Measurements from ENCODE around the gene WDPCP.
"Not testable (repeated sequence)": the region's sequence is repeated elsewhere in the genome, so short reads cannot be mapped to it uniquely, and the experiment has no call there.

WDPCP gene

DNA sequence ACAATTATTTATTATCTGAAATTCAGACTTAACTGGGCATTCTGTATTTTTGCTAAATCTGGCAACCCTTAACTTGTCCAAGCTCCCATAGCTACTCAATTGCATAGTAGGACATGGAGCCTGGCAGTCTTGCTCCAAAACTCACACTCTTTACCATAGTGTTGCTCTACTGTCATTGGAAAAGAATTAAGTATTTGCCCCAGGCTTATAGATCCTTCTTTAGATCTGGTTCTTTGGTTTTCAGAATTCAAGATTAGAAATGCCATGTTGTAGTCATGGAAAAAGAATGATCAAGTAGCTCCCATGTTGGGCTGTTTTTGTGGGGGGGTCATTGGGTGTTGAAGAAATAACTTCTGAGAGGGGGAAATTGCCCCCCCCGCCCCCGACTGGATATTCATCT is 240.9 kb downstream of the WDPCP start:
- DNase-seq (ENCODE audit: low spot score): no peak

DNA sequence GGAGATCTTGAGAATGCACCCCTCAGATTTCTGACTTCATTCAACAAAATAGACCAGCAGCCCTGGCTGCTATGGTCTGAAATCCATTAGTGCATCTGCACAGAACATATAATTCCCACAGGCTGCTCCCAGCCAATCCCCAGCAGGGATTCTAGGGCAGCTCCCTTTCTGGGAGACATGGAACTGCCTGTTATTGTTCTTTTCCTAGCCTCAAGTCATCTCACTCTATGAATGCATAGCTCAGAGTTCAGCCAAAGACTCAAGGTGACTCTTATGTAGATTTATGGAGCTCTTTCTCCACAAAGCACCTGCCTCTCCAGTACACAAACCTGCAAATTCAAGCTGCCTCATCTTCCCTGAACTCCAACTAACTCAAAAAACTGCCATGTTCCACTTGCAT is 241.9 kb downstream of the WDPCP start:
- no peak for DNase-seq (ENCODE audit: low spot score)

DNA sequence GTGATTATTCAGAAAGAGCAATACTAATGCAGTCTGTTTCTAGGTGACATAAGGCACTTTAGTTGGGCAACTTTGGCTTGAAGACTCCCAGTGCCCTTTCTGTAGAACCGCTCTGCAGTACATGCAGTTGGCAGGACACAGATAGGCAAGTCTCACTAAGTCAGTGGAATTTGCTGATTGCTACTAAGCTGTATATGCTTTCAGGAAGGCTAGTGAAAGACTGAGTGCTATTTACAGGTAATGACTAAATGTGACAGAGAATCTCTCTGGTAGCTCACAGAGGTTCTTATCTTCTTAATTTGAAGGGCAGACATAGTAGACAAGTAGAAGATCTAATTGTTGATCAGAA is 243.0 kb downstream of the WDPCP start:
- DNase-seq (ENCODE audit: low spot score): no peak

DNA sequence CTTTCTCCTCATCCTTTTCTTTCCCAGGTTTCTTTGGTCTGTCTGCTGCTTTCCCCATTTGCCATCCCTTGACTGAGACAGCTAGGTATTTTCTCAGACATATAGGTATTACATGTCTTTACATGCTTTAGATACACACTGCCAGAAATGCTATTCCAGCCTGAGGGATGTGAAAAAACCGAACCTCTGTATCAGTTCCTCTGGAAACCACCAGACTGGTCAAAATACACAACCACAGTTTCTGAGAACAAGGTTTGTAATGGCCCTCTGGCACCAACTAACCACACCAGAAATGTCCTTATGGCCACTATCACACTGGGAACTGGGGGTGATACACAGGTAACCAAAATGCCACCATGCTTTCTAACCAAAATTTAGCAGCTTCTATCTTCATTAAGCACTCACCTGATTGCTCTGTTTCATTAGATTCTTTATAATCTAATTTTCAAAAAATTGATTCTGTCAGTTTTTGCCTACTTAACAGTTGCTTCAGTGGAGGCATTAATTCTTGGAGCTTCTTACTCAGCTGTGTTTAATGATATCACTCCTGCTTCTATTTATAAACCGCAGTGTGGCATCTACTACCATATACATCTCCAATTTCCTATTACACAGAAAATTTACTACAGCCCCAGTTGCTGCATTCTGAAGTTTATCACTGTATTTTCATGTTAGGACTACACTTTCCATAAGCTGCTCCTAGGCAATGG is 243.5 kb downstream of the WDPCP start:
- no peak for DNase-seq (ENCODE audit: low spot score)

DNA sequence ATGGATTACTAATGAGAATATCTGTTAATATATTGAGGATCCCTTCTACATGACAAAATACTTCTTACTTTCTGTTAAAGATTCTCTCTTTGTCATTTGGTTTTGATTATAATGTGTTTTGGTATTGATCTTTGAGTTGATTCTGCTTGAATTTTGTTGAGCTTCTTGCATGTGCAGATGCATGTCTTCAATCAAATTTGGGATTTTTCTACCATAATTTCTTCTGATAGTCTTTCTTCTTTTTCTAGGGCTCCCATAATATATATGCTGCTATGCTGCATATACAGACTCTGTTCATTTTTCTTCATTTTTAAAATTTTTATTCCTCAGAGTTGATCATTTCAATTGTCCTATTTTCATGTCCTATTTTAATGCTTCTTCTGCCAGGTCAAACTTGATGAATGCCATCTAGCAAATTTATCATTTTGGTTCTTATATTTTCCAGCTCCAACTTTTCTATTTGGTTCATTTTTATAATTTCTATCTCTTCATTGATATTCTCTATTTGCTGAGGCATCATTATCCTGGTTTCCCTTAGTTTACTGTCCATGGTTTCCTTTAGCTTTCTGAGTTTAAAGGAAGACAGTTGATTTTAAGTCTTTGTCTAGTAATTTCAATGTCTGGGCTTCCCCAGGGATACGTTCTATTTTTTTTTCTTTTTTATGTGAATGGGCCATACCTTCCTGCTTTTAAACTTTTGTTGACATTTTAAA is 244.7 kb downstream of the WDPCP start:
- DNase-seq (ENCODE audit: low spot score): no peak

DNA sequence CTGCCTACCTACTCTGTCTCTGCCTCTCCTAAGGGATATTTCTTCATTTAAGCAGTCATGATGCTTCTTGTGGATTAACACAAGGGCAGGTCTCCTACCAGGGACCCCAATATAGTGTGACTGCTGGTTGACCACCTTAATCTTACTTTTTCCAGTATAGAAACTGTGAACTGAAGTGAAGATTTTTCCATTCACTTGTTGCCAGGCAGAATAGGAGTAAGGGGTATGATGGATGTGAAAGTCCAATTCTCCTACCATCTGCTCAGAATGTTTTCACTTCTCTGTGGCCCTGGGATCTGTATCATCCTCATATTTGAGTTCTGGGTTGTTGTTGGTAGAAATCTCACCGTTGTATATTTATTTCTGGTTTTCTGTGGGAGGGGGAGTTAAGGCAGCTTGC is 247.8 kb downstream of the WDPCP start:
- no peak for DNase-seq (ENCODE audit: low spot score)

DNA sequence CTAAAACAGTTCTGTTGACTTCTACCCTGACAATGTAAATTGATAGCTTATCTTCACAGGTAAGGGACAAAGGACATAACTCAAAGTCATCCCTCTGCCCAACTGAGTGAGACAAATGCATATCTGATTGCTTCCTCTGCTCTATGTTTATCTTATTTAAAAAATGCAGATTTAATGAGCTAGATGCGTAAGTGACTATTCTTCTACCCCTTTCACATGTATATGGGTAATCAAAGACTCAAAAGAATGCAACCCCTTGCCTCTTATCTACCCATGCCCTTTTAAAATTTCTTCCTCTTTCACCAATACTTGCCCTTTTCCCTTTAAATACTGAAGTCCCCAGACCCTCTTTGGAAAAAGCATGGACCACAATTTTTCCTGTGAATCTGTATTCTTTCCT is 253.4 kb downstream of the WDPCP start:
- no peak for DNase-seq (ENCODE audit: low spot score)

DNA sequence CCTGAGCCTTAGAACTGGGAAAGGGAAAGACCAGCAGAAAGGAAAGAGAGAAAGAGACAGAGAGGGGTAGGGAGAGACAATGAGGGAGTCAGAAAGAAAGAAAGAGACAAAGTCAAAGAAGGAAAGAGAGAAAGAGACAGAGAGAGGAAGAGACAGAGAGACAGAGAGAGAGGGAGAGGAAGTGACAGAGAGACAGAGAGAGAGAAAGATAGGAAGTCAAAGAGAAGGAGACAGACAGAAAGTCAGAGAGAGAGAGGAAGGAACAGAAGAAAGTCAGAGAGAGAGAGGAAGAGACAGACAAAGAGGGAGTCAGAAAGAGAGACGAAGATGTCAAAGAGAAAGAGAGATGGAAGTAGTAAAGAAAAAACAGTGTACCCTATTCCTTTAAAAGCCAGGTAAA is 261.8 kb downstream of the WDPCP start:
- DNase-seq (ENCODE audit: low spot score): no peak

DNA sequence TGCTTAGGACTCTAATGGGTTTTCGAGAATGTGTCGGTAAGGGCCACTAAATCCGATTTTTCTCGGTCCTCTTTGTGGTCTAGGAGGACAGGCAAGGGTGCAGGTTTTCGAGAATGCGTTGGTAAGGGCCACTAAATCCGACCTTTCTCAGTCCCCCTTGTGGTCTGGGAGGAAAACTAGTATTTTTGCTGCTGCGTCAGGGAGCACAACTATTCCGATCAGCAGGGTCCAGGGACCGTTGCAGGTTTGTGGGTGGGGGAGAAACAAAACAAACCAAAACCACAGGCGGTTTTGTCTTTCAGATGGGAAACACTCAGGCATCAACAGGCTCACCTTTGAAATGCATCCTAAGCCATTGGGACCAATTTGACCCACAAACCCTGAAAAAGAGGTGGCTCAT is 264.6 kb downstream of the WDPCP start:
- not testable (repeated sequence) for DNase-seq (ENCODE audit: low spot score)

DNA sequence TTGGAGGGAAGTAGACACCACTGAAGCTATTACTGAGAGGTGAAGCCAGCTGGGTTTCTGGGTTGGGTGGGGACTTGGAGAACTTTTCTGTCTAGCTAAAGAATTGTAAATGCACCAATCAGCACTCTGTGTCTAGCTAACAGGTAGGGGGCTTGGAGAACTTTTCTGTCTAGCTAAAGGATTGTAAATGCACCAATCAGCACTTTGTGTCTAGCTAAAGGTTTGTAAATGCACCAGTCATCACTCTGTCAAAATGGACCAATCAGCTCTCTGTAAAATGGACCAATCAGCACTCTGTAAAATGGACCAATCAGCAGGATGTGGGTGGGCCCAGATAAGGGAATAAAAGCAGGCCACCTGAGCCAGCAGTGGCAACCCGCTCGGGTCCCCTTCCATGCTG is 266.3 kb downstream of the WDPCP start:
- DNase-seq (ENCODE audit: low spot score): not testable (repeated sequence)

DNA sequence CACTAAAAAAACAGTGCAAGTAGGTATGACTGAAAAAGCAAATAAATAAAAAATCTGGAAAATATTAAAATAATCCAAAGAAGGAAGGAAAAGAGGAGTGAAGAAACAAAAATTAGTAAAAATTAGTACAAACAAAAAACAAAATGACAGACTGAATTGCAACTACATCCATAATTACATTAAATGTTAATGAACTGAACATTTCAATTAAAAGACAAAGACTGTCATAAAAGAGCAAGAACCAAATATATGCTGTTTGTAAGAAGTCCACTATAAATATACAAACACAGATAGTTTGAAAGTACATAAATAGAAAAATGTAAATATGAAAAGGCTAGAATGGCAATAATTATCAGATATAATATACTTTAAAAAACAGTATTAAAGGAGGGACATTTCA is 267.6 kb downstream of the WDPCP start:
- no peak for DNase-seq (ENCODE audit: low spot score)

DNA sequence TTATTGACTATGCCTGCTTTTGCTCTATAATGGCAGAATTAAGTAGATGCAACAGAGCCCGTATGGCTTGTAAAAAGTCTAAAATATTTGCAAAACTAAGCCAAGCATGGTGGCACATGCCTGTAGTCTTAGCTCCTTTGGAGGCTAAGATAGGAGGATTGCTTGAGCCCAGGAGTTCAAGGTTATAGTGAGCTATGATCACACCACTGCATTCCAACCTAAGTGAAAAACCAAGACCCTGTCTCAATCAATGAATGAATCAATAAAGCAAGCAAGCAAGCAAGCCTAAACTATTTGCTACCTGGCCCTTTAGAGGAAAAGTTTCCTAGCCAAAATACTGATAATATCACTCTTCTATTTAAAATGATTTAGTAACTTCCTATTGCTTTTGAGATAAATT is 277.7 kb downstream of the WDPCP start:
- DNase-seq (ENCODE audit: low spot score): no peak

DNA sequence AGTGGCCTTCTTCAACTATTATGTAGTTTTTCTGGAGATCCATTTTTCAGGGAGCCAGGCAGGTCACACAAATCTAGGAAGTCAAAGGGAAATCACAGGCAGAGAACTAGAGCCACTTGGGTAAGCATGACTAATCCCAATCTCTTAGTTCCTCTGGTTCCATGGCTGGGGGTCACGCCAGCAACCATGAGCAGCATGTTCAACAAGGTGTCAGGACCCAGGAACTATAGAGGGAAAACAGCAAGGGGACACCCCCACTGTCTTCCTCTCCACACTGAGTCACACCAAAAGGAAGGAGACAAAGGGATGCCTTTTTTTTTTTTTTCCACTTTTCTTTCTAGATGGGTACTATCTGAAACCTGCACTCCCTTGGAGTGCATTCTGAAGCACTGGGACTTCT is 286.8 kb downstream of the WDPCP start:
- DNase-seq (ENCODE audit: low spot score): no peak

DNA sequence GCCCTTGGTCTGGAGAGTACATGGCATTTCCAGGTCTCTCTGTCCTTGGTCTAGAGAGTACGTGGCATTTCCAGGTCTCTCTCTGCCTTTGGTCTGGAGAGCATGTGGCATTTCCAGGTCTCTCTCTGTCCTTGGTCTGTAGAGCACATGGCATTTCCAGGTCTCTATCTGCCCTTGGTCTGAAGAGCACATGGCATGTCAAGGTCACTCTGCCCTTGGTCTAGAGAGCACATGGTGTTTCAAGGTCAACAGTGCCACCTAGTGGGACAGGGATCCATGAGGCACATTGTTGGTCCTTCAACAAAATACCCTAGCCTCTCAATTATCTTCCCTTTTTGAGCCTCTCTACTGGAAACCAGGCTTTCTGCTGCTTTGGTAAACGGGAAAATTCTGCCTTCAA is 287.4 kb downstream of the WDPCP start:
- DNase-seq (ENCODE audit: low spot score): no peak

DNA sequence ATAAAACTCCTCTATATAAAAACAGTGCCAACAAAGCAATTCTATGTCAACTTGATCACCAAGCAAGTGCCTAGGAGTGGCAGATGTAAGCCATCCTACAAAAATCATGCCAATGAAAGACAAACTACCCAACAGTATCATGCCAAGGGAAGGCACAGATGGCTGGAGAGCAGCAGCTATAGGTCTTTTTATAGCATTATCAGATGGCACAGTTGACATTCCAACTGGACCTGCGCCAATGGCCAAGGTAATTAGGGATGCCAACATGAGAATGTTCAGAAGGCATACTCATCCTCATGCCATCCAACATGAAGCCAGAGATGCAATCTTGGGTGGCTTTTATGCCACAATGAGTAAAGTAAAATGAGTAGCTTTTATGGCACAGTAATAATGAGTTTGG is 300.3 kb downstream of the WDPCP start:
- peak; percentile 71 for DNase-seq (ENCODE audit: low spot score)

DNA sequence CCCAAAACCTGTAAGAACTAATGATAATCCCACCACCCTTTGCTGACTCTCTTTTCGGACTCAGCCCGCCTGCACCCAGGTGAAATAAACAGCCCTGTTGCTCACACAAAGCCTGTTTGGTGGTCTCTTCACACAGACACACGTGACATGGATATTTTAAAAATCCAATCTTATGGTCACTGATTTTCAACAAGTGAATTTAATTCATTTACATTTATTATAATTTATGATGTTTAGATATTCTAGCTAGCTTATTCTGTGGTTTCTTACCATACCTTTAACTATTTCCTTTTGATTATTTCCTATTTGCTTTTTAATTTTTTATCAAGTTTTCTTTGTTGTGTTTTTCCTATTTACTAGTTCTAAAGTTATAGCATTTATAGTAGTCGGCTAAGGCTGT is 301.8 kb downstream of the WDPCP start:
- not testable (repeated sequence) for DNase-seq (ENCODE audit: low spot score)

DNA sequence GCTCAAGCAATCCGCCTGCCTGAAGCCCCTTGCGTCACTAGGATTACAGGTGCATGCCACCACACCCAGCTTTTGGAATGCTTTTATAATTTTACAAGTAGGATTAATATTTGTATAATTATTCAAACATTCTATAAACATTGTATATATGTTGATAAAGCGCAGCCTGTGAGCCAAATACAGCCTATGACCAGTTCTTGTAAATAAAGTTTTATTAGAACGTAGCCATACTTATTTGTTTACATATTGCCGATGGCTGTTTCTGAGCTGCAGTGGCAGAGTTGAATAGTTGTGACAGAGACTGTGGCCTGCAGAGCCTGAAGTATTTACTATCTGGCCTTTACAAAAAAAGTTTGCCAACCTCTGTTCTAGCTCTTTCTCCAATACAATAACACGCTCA is 305.0 kb downstream of the WDPCP start:
- no peak for DNase-seq (ENCODE audit: low spot score)

DNA sequence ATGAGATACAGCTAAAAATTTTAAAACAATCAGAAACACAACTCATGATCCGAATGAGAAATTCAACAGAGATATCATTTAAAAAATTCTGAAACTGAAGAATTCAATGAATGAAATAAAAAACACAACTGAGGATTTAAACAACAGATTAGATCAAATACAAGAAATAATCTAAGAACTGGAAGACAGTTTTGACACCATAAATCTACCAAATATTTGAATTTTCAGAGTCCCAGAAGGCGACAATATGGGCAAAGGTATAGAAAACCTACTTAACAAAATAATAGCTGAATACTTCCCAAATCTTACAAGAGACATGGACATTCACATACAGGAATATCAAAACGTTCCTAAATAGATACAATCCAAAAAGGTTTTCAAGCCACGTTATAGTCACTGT is 315.7 kb downstream of the WDPCP start:
- DNase-seq (ENCODE audit: low spot score): no peak

DNA sequence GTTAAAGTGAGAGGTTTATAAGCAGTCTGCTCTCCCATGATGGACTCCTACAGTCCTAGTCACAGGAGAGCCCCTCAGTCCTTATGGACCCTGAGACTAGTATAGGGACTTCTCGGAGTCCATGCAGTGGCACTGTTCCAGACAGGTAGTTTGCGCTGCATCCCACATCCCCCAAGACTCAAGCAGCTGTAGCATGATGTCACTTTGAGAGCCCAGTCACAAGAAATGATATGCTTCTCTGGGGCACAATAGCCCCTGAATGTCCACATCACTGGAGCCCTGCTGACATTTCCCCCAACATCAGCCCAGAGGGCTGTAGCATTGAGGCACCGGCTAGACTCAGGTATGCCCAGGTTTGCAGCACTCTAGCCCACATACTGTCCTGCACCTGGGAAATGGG is 317.6 kb downstream of the WDPCP start:
- no peak for DNase-seq (ENCODE audit: low spot score)

DNA sequence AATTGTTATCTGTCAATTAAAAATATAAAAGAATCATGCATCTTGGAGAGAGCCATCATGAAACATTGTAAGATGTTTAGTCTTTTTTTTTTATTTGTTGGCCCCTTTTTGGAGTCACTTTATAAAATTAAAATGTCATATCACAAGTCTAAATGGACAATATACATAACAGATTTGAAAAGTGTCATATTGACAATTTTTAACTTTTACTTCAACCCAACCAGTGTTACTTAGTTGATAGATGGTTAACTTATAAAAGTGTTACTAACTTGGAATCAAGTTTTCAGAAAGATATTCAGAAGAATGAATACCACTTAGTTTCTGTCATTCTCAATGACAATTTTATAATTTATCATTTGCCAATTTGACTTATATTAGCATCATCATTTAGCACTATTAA is 319.3 kb downstream of the WDPCP start:
- DNase-seq (ENCODE audit: low spot score): no peak

DNA sequence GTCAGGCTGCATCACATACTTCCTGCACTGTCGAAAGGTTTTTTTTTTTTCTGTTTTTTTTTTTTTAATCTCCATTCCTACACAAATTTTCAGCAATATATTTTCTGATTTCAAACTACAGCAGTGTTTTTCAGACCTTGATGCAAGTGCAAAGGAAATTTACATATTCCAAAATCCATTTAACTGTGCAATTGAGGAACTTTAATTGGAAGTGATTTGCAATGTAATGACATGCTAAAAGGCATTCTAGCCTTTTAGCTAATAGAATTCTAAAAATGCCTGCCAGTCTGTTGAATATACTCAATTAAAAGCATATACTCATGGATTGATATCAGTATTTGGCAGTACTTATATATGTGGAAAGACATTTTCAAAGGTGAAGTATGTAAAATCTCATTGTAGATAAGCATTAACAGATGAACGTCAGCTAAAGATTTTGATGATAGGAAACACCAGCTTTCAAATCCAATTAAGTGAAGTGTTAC is 327.1 kb downstream of the WDPCP start:
- no peak for DNase-seq (ENCODE audit: low spot score)

DNA sequence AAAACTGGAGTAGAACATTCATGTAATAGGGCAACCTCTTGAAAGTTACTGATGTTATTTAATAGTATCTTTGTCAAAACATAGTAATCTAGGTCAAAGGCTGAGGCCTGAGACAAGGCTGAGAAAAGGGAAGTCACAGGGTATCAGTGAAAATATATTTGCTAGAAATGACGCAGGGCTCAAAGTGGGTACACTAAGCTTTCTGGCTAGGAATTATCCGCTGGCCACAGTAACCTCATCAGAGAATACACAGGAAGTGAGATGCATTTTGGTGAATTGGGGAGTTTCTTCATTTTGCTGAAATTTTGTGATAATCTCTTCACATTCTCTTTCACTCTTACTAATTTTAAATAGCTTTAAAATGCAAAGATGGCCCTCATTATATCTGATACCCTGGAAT is 330.8 kb downstream of the WDPCP start:
- no peak for DNase-seq (ENCODE audit: low spot score)

DNA sequence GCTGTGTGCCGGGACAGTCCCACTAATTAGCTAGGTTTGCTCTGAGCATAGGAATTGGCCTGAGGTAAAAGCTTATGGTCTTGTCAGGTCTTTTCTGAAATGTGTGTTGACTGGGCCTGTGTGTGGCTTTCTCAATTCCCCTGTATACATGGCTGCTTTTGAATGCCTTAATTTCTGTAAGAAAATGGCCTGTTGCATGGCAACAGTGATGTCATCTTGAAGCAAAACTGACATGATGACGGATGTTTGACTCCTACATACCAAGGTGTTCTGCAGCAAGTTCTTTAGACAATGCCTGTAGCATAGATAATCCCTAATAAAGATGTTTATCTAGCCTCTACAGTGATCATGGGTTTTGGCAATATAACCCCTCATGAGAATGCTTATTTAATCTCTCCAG is 339.1 kb downstream of the WDPCP start:
- DNase-seq (ENCODE audit: low spot score): no peak

DNA sequence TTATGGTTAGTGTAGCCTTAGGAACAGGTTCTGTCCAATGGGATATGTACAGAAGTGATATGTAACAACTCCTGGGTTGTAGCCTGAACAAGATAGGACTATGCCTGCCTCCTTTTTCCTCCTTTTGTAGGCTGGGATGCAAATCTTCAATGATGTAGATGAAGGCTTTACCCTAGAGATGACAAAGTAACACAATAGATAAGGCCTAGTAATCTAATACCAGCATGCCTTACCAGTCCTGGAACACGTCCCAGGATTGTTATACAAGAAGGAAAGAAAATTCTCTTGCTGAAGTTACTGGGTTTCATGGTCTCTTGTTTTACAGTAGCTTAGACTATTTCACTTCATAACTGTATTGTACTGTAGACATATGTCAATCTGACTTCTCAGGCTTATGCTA is 345.5 kb downstream of the WDPCP start:
- DNase-seq (ENCODE audit: low spot score): no peak
